Measurements from ENCODE around the gene MED19. TPM values are rescaled to one million over a fixed set of nuclear protein-coding genes. Genes with fewer than 3 reads are reported as not detected.
A peak's percentile ranks its signal among the peaks of the same experiment; 100 is the strongest.

MED19 gene
- total and polyA plus RNA-seq, 2 donors (not counting 1 experiment from before 2014, with no cell fraction given): 9.3 to 15.0 TPM

- Histone ChIP-seq H3K4me3 (ENCODE audit: control extremely low read depth in 1 of 5, extremely low read depth in 1 of 5, insufficient read depth in 1 of 5, low read depth in 2 of 5, low read length in 4 of 5) (peak overlapping the region; percentile 72 to 96 (median 83)), H3K36me3 (replicated peaks in 1 of 2; ENCODE audit: control extremely low read depth in 1 of 2, control insufficient read depth in 1 of 2, extremely low read depth in 1 of 2, insufficient read depth in 2 of 2, low read length in 1 of 2) (peaks cover 0 to 15% of the 10 kb centered on the region in 2 experiments), H3K9me3 (ENCODE audit: control extremely low read depth in 1 of 3, control insufficient read depth in 2 of 3, insufficient read depth in 1 of 3, low read length in 2 of 3) (no peaks in the 10 kb centered on the region), H3K4me1 (ENCODE audit: control insufficient read depth in 2 of 2, insufficient read depth in 2 of 2, low read length in 2 of 2) (peaks cover 25 to 26% of the 10 kb centered on the region in 2 donors), H2AFZ (ENCODE audit: insufficient read depth, low read depth, low read length, poor library complexity, severe bottlenecking) (peak overlapping the region; percentile 94), H3K27ac (ENCODE audit: low read length in 2 of 2) (peak overlapping the region; percentile 98 to 99), H4K20me1 (ENCODE audit: control insufficient read depth, insufficient read depth, low read length, poor library complexity, severe bottlenecking) (peaks cover 15% of the 10 kb centered on the region), H3K9ac (ENCODE audit: low read length) (peak overlapping the region; percentile 93), H3K79me2 (ENCODE audit: control insufficient read depth, insufficient read depth, low read length) (peaks cover 46% of the 10 kb centered on the region), H3K27me3 (replicated peaks in 1 of 4; ENCODE audit: control extremely low read depth in 1 of 4, control insufficient read depth in 3 of 4, insufficient read depth in 4 of 4, low read length in 3 of 4) (no peaks in the 10 kb centered on the region), H3K4me2 (replicated peaks; ENCODE audit: low read depth, low read length, poor library complexity, severe bottlenecking) (peak overlapping the region; percentile 92)
- Mint-ChIP-seq H3K9me3 (ENCODE audit: insufficient read depth) (no peaks in the 10 kb centered on the region), H3K4me3 (peak overlapping the region; percentile 95), H3K27me3 (no peaks in the 10 kb centered on the region), H3K27ac (peak overlapping the region; percentile 100), H3K4me1 (peaks cover 50% of the 10 kb centered on the region)
- DNase-seq (peak; percentile 98), ATAC-seq (ENCODE audit: low read depth) (peak; percentile 72)
- ChIA-PET CTCF (interaction anchor here (0.7 to 2.8 kb wide), 7 partner anchors 10 to 961 kb away, joined by 3 to 19 read pairs (median 5); partner anchors contain the start of gene CLP1), POLR2A (interaction anchor here (0.6 to 2.3 kb wide), 7 partner anchors 8 to 1958 kb away, joined by 3 to 22 read pairs (median 6); partner anchors contain the start of genes CLP1, SELENOH, SSRP1 and TNKS1BP1)
- 0% methylated on average over 17 of the region's 29 CpGs for WGBS (ENCODE audit: insufficient coverage)
- intact Hi-C loops (cut with micrococcal nuclease): loop anchor here (1.0 to 5.0 kb wide), 8 partner anchors 10 to 1475 kb away; partner anchors contain the start of genes CLP1, FAM111A, MED19 and P2RX3
- TF ChIP-seq CTCF (IDR thresholded peaks at IDR 0.05) (no peak), EZH2 (IDR thresholded peaks at IDR 0.05; ENCODE audit: borderline replicate concordance, insufficient read depth, low read depth, low read length, poor library complexity, severe bottlenecking) (no peak)
Observed at GRCh38 chr11:57667117-57667735, 44.8 kb downstream of the MED19 start.

- H3K27ac Mint-ChIP-seq: no peak overlapping the region
- intact Hi-C loops (cut with micrococcal nuclease): no loop called here
- WGBS (ENCODE audit: insufficient coverage): 94% methylated on average over 3 of the region's 9 CpGs
- TF ChIP-seq CTCF (IDR thresholded peaks at IDR 0.05) (no peak), EZH2 (IDR thresholded peaks at IDR 0.05; ENCODE audit: borderline replicate concordance, insufficient read depth, low read depth, low read length, poor library complexity, severe bottlenecking) (no peak)
- no peaks in the 10 kb centered on the region for H3K9me3 Mint-ChIP-seq (ENCODE audit: insufficient read depth)
- Histone ChIP-seq H3K27ac (ENCODE audit: low read length in 2 of 2) (no peak overlapping the region), H3K9ac (ENCODE audit: low read length) (no peak overlapping the region), H3K4me1 (ENCODE audit: control insufficient read depth in 2 of 2, insufficient read depth in 2 of 2, low read length in 2 of 2) (peaks cover 8 to 18% of the 10 kb centered on the region in 2 donors), H3K9me3 (ENCODE audit: control extremely low read depth in 1 of 3, control insufficient read depth in 2 of 3, insufficient read depth in 1 of 3, low read length in 2 of 3) (no peaks in the 10 kb centered on the region), H3K36me3 (replicated peaks in 1 of 2; ENCODE audit: control extremely low read depth in 1 of 2, control insufficient read depth in 1 of 2, extremely low read depth in 1 of 2, insufficient read depth in 2 of 2, low read length in 1 of 2) (peaks cover 5 to 35% of the 10 kb centered on the region in 2 experiments), H3K79me2 (ENCODE audit: control insufficient read depth, insufficient read depth, low read length) (peaks cover 40% of the 10 kb centered on the region), H3K27me3 (replicated peaks in 1 of 4; ENCODE audit: control extremely low read depth in 1 of 4, control insufficient read depth in 3 of 4, insufficient read depth in 4 of 4, low read length in 3 of 4) (no peaks in the 10 kb centered on the region), H4K20me1 (ENCODE audit: control insufficient read depth, insufficient read depth, low read length, poor library complexity, severe bottlenecking) (peaks cover 8% of the 10 kb centered on the region), H3K4me3 (ENCODE audit: control extremely low read depth in 1 of 5, extremely low read depth in 1 of 5, insufficient read depth in 1 of 5, low read depth in 2 of 5, low read length in 4 of 5) (no peak overlapping the region), H3K4me2 (replicated peaks; ENCODE audit: low read depth, low read length, poor library complexity, severe bottlenecking) (no peak overlapping the region), H2AFZ (ENCODE audit: insufficient read depth, low read depth, low read length, poor library complexity, severe bottlenecking) (no peak overlapping the region)
- CTCF ChIA-PET: interaction anchor here (0.7 to 1.6 kb wide), 3 partner anchors 20 to 913 kb away, joined by 3 to 5 read pairs (median 3); no protein-coding TSS in a partner anchor
- DNase-seq: no peak
- H3K4me1 Mint-ChIP-seq: peaks cover 35% of the 10 kb centered on the region
- POLR2A ChIA-PET: no interaction called here
- ATAC-seq (ENCODE audit: low read depth): no peak
- H3K4me3 Mint-ChIP-seq: no peak overlapping the region
- H3K27me3 Mint-ChIP-seq: no peaks in the 10 kb centered on the region
Observed at GRCh38 chr11:57663975-57664374, 48.0 kb downstream of the MED19 start.

Measured in B cell (primary cell).